CD4-positive, alpha-beta T cell treated with Interleukin-4 for 4 hours (primary cell): ENCODE data around the gene ZMAT2.
"Not testable (repeated sequence)": the region's sequence is repeated elsewhere in the genome, so short reads cannot be mapped to it uniquely, and the experiment has no call there.

ENCODE experiments used
- DNase-seq: peaks from one replicate; pipeline ENCODE4 v3.0.0-alpha.2; 2020

The ZMAT2 gene

GRCh38 chr5:140700177-140701144 is at the start of gene ZMAT2:
Gene ZMAT2, plus strand, starts transcription at chr5:140700447. Its CDS starts 14 bp downstream, at chr5:140700461.
- peak; percentile 97 for DNase-seq

- DNase-seq: no peak
These were observed 41.4 kb upstream of the ZMAT2 start for GRCh38 chr5:140658870-140659269.

- DNase-seq: not testable (repeated sequence)
These were observed 39.9 kb upstream of the ZMAT2 start for GRCh38 chr5:140660371-140660770.

- no peak for DNase-seq
These were observed 36.3 kb upstream of the ZMAT2 start for GRCh38 chr5:140664030-140664358.

- DNase-seq: peak; percentile 93
These were observed 35.7 kb upstream of the ZMAT2 start, which contains the start of gene WDR55 for GRCh38 chr5:140664359-140665119. Gene WDR55, plus strand, starts transcription at chr5:140664904. Its CDS starts 9 bp downstream, at chr5:140664913.

GRCh38 chr5:140671035-140671434 is 29.2 kb upstream of the ZMAT2 start:
- not testable (repeated sequence) for DNase-seq

- no peak for DNase-seq
These were observed 28.6 kb upstream of the ZMAT2 start for GRCh38 chr5:140671472-140672125.

- DNase-seq: no peak
These were observed 27.6 kb upstream of the ZMAT2 start for GRCh38 chr5:140672455-140673186.

- no peak for DNase-seq
These were observed 26.9 kb upstream of the ZMAT2 start, which contains the start of gene DND1 for GRCh38 chr5:140673187-140673976. Gene DND1, minus strand, starts transcription at chr5:140673576. Its CDS starts 34 bp downstream, at chr5:140673542.

GRCh38 chr5:140674211-140674610 is 26.0 kb upstream of the ZMAT2 start:
- no peak for DNase-seq

GRCh38 chr5:140674629-140675028 is 25.6 kb upstream of the ZMAT2 start:
- no peak for DNase-seq

GRCh38 chr5:140677947-140678346 is 22.3 kb upstream of the ZMAT2 start:
- DNase-seq: no peak

- DNase-seq: no peak
These were observed 21.3 kb upstream of the ZMAT2 start for GRCh38 chr5:140678993-140679392.

GRCh38 chr5:140690376-140690932 is 9.8 kb upstream of the ZMAT2 start:
- no peak for DNase-seq

- DNase-seq: peak; percentile 89
These were observed 9.0 kb upstream of the ZMAT2 start, which contains the start of the genes HARS1 and HARS2 for GRCh38 chr5:140690941-140691924. Gene HARS1, minus strand, starts transcription at chr5:140691370. Its CDS starts 66 bp downstream, at chr5:140691304. Gene HARS2, plus strand, starts transcription at chr5:140691455. Its CDS starts 194 bp downstream, at chr5:140691649.

- no peak for DNase-seq
These were observed 6.0 kb upstream of the ZMAT2 start for GRCh38 chr5:140694276-140694675.

GRCh38 chr5:140696891-140697492 is 3.3 kb upstream of the ZMAT2 start:
- DNase-seq: no peak

GRCh38 chr5:140707812-140708211 is 7.6 kb downstream of the ZMAT2 start:
- DNase-seq: no peak

GRCh38 chr5:140708787-140709186 is 8.5 kb downstream of the ZMAT2 start:
- not testable (repeated sequence) for DNase-seq
